HCT116 (cell line): Measurements from ENCODE around the gene GALT. TPM values are rescaled to one million over a fixed set of nuclear protein-coding genes. Genes with fewer than 3 reads are reported as not detected.

ENCODE experiments used
- ATAC-seq: fragments of 200-7000 bp; cut with Tn5 transposase; 2 replicates; pipeline ENCODE4 v1.9.1; 2020; ENCODE audit warnings: mild to moderate bottlenecking, moderate library complexity
- BruUV-seq: library from RNA; stranded (reverse); fragments of 400-500 nt; replicated peaks from 2 replicates; lab custom pipeline; 2021; lab: Mats Ljungman, UMichigan
- CTCF ChIA-PET: fragments of 300-600 bp; sonication (Branson Sonifier 250); formaldehyde crosslinking; loops from one replicate; lab custom pipeline; 2021; ENCODE audit warnings: antibody characterized with exemption; lab: Charles Lee
- POLR2A ChIA-PET: fragments of 300-600, 350-600 bp; sonication (Branson Sonifier 250); formaldehyde crosslinking; loops from one replicate; lab custom pipeline; 2021; ENCODE audit warnings: antibody characterized with exemption; lab: Charles Lee
- RAD21 ChIA-PET, 2 experiments: fragments of 300-600 bp; sonication (Branson Sonifier 250); formaldehyde crosslinking; loops; one replicate each; lab custom pipeline; 2023; ENCODE audit warnings: low total read pairs in 2 of 2; ENCODE audit not compliant: uncharacterized antibody in 2 of 2, unreplicated experiment in 2 of 2, low non-redundant PET in 1 of 2; lab: Charles Lee
- DNase-seq: peaks from one replicate; pipeline ENCODE4 v3.0.0-alpha.2; 2010; ENCODE audit warnings: low read depth, low spot score
- H2AFZ ChIP-seq: fragments of 200-600 bp; shearing (Covaris generic), sonication (generic); 2 replicates; pipeline ENCODE4 v1.6.1; 2017; ENCODE audit warnings: low read depth, mixed run types, mixed read lengths, antibody characterized with exemption, low read length; ENCODE audit not compliant: poor library complexity, severe bottlenecking
- H3K27ac ChIP-seq: 2 replicates; pipeline ENCODE4 v1.5.1; 2012; ENCODE audit warnings: low read depth, low read length
- H3K27me3 ChIP-seq: fragments of 200-600 bp; sonication (generic); 2 replicates; pipeline ENCODE4 v1.6.1; 2016; ENCODE audit warnings: mixed run types, low read length, mixed read lengths; ENCODE audit not compliant: insufficient read depth
- H3K36me3 ChIP-seq, 2 experiments: fragments of 200-500 bp in 1 of 2; fragments of 200-600 bp in 1 of 2; sonication (Bioruptor generic) in 1 of 2; sonication (generic) in 1 of 2; 2 replicates each; pipeline versions ENCODE4 v1.5.1 to v1.6.1; 2014 to 2016; ENCODE audit warnings: low read length in 2 of 2, inconsistent platforms in 1 of 2, mixed read lengths in 1 of 2, mixed run types in 1 of 2; ENCODE audit not compliant: insufficient read depth in 2 of 2, control insufficient read depth in 1 of 2
- H3K4me1 ChIP-seq, 2 experiments: fragments of 200-600 bp in 1 of 2; sonication (generic) in 1 of 2; 2 replicates each; pipeline versions ENCODE4 v1.5.1 to v1.6.1; 2012 to 2017; ENCODE audit warnings: low read length in 2 of 2, inconsistent platforms in 1 of 2, mild to moderate bottlenecking in 1 of 2, mixed read lengths in 1 of 2, mixed run types in 1 of 2, moderate library complexity in 1 of 2; ENCODE audit not compliant: insufficient read depth in 2 of 2, control insufficient read depth in 1 of 2
- H3K4me2 ChIP-seq: fragments of 200-600 bp; sonication (generic); 2 replicates; pipeline ENCODE4 v1.6.1; 2017; ENCODE audit warnings: mixed run types, low read length, mixed read lengths
- H3K4me3 ChIP-seq, 2 experiments: fragments of 200-600 bp in 1 of 2; sonication (generic) in 1 of 2; replicated peaks in 1 of 2; 2 replicates each; pipeline ENCODE4 v1.5.1; 2011 to 2016; ENCODE audit warnings: low read length in 2 of 2, control low read depth in 1 of 2, low read depth in 1 of 2, mild to moderate bottlenecking in 1 of 2, mixed read lengths in 1 of 2, mixed run types in 1 of 2
- H3K79me2 ChIP-seq: fragments of 200-600 bp; sonication (generic); 2 replicates; pipeline ENCODE4 v1.6.1; 2017; ENCODE audit warnings: mild to moderate bottlenecking, mixed run types, low read length, moderate library complexity, mixed read lengths; ENCODE audit not compliant: insufficient read depth
- H3K9ac ChIP-seq: fragments of 200-600 bp; sonication (generic); 2 replicates; pipeline ENCODE4 v1.6.1; 2016; ENCODE audit warnings: low read length, mixed read lengths
- H3K9me2 ChIP-seq: fragments of 200-600 bp; sonication (generic), shearing (Covaris generic); 2 replicates; pipeline ENCODE4 v1.6.1; 2017; ENCODE audit warnings: mixed run types, mild to moderate bottlenecking, moderate library complexity; ENCODE audit not compliant: insufficient read depth
- H3K9me3 ChIP-seq, 2 experiments: fragments of 200-500 bp in 1 of 2; fragments of 200-600 bp in 1 of 2; sonication (Bioruptor generic) in 1 of 2; sonication (generic) in 1 of 2; 2 replicates each; pipeline ENCODE4 v1.6.1; 2014 to 2017; ENCODE audit warnings: low read length in 2 of 2, mixed read lengths in 2 of 2, inconsistent platforms in 1 of 2, low read depth in 1 of 2, mild to moderate bottlenecking in 1 of 2, mixed run types in 1 of 2, moderate library complexity in 1 of 2; ENCODE audit not compliant: control insufficient read depth in 1 of 2, insufficient read depth in 1 of 2
- H4K20me1 ChIP-seq: fragments of 200-600 bp; sonication (generic), shearing (Covaris generic); 2 replicates; pipeline ENCODE4 v1.6.1; 2017; ENCODE audit warnings: mixed run types, mild to moderate bottlenecking, moderate library complexity; ENCODE audit not compliant: insufficient read depth
- CEBPB ChIP-seq: IDR thresholded peaks from 2 replicates; pipeline ENCODE4 v1.6.1; 2012; ENCODE audit warnings: low read depth
- EGR1 ChIP-seq: IDR thresholded peaks from 2 replicates; pipeline ENCODE4 v1.6.1; 2012; ENCODE audit warnings: low read depth
- ELF1 ChIP-seq: IDR thresholded peaks from 2 replicates; pipeline ENCODE4 v1.6.1; 2012; ENCODE audit warnings: low read depth, borderline replicate concordance
- EZH2 ChIP-seq: fragments of 200-600 bp; sonication (generic); IDR thresholded peaks from 2 replicates; pipeline ENCODE4 v1.6.1; 2017; ENCODE audit warnings: antibody characterized with exemption, mixed run types
- FOSL1 ChIP-seq: IDR thresholded peaks from 2 replicates; pipeline ENCODE4 v1.6.1; 2012; ENCODE audit warnings: low read depth
- JUND ChIP-seq: IDR thresholded peaks from 2 replicates; pipeline ENCODE4 v1.6.1; 2012
- POLR2A ChIP-seq: IDR thresholded peaks from 2 replicates; pipeline ENCODE4 v1.7.0; 2011; ENCODE audit warnings: borderline replicate concordance; ENCODE audit not compliant: insufficient read depth, insufficient read length; ENCODE audit errors: extremely low read depth
- RAD21 ChIP-seq: IDR thresholded peaks from 2 replicates; pipeline ENCODE4 v1.6.1; 2012; ENCODE audit warnings: low read depth, mild to moderate bottlenecking
- SIN3A ChIP-seq: IDR thresholded peaks from 2 replicates; pipeline ENCODE4 v1.6.1; 2012; ENCODE audit warnings: low read depth
- SRF ChIP-seq: IDR thresholded peaks from 2 replicates; pipeline ENCODE4 v1.6.1; 2012; ENCODE audit warnings: low read depth
- TCF7L2 ChIP-seq: IDR thresholded peaks from 2 replicates; pipeline ENCODE4 v1.7.0; 2011; ENCODE audit warnings: borderline replicate concordance, inconsistent platforms; ENCODE audit not compliant: insufficient read depth, insufficient read length; ENCODE audit errors: extremely low read depth
- ZFX ChIP-seq: fragments of 450-650 bp; IDR thresholded peaks from 2 replicates; pipeline ENCODE4 v1.6.1; 2017
- ZNF274 ChIP-seq: fragments of 200-500 bp; sonication (Bioruptor generic); IDR thresholded peaks from 2 replicates; pipeline ENCODE4 v1.6.1; 2014; ENCODE audit warnings: mild to moderate bottlenecking, low read depth, low read length, inconsistent platforms
- intact Hi-C: fragments of 100-400 bp; cut with micrococcal nuclease; formaldehyde crosslinking; loops from 2 replicates; pipeline ENCODE4 v1.10.0; 2022
- total RNA-seq: library from RNA; stranded (reverse); gene quantifications from one replicate; pipeline ENCODE4 v1.2.1, GENCODE V29; 2021; ENCODE audit not compliant: unreplicated experiment
- TF ChIP-seq, protein P1 (sequence below): IDR thresholded peaks from 2 replicates; pipeline ENCODE4 v1.6.1; 2012; ENCODE audit warnings: low read depth
- TF ChIP-seq, protein P2 (sequence below): IDR thresholded peaks from 2 replicates; pipeline ENCODE4 v1.6.1; 2012
- TF ChIP-seq, protein P3 (sequence below): IDR thresholded peaks from 2 replicates; pipeline ENCODE4 v1.6.1; 2011; ENCODE audit warnings: mild to moderate bottlenecking, low read length, moderate library complexity; ENCODE audit not compliant: insufficient replicate concordance; ENCODE audit errors: extremely low read depth
- TF ChIP-seq, protein P4 (sequence below), 3 experiments: fragments of 200-600 bp in 1 of 3; sonication (generic) in 1 of 3; IDR thresholded peaks in 2 of 3; conservative IDR thresholded peaks in 1 of 3; 2 replicates each; pipeline ENCODE4 v1.5.1; 2012 to 2017; ENCODE audit warnings: low read depth in 2 of 3, low read length in 2 of 3, antibody characterized with exemption in 1 of 3, borderline replicate concordance in 1 of 3, control low read depth in 1 of 3, mild to moderate bottlenecking in 1 of 3, mixed read lengths in 1 of 3, mixed run types in 1 of 3, moderate library complexity in 1 of 3; ENCODE audit not compliant: insufficient read depth in 1 of 3

GALT gene
- total RNA-seq, 1 experiment from 2014 or later: 28.2 TPM

DNA sequence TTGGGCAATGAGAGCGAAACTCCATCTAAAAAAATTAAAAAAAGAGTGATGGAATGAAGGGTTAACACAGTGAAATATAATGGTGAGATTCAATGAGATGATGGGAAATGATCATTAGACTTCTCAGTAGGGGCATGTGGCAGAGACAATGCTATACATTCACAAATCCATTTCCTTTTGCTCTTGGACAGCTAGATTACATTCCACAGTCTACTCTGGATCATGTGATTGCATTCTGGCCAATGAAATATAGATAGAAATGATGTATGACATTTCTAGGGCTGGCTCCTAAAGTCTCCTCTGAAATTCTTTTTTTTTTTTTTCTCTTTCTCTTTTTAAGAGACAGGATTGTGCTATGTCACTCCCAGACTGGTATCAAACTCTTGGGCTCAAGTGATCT, 3.8 kb upstream of the GALT start:
- POLR2A ChIA-PET: no interaction called here
- RAD21 ChIA-PET: no interaction called here

More for the DNA sequence above, 3.8 kb upstream of the GALT start:
- no peaks in the 10 kb centered on the region for H3K27me3 ChIP-seq
- no peak overlapping the region for H3K4me3 ChIP-seq
- H3K79me2 ChIP-seq: peaks cover 6% of the 10 kb centered on the region; the same call in 1 of the 2 replicates
- no TSS peak for BruUV-seq
- no peak overlapping the region for H2AFZ ChIP-seq
- no peak overlapping the region for H3K9ac ChIP-seq
- H3K9me3 ChIP-seq: no peaks in the 10 kb centered on the region
- ATAC-seq: no peak
- DNase-seq: no peak
- H4K20me1 ChIP-seq: no peaks in the 10 kb centered on the region
- no peaks in the 10 kb centered on the region for H3K9me2 ChIP-seq
- intact Hi-C loops: no loop called here
- CTCF ChIA-PET: no interaction called here
- no peak overlapping the region for H3K4me2 ChIP-seq
- peaks cover 19 to 37% of the 10 kb centered on the region in 2 experiments; a peak in 3 of 4 replicates for H3K4me1 ChIP-seq
- H3K36me3 ChIP-seq: no peaks in the 10 kb centered on the region
- no peak overlapping the region for H3K27ac ChIP-seq
- TF ChIP-seq CEBPB (no peak), TCF7L2 (no peak), SRF (no peak), SIN3A (no peak), EGR1 (no peak), RAD21 (no peak), POLR2A (no peak), EZH2 (no peak), JUND (no peak), ZNF274 (no peak), ZFX (no peak), ELF1 (no peak), FOSL1 (no peak)
- TF ChIP-seq, protein P1, sequence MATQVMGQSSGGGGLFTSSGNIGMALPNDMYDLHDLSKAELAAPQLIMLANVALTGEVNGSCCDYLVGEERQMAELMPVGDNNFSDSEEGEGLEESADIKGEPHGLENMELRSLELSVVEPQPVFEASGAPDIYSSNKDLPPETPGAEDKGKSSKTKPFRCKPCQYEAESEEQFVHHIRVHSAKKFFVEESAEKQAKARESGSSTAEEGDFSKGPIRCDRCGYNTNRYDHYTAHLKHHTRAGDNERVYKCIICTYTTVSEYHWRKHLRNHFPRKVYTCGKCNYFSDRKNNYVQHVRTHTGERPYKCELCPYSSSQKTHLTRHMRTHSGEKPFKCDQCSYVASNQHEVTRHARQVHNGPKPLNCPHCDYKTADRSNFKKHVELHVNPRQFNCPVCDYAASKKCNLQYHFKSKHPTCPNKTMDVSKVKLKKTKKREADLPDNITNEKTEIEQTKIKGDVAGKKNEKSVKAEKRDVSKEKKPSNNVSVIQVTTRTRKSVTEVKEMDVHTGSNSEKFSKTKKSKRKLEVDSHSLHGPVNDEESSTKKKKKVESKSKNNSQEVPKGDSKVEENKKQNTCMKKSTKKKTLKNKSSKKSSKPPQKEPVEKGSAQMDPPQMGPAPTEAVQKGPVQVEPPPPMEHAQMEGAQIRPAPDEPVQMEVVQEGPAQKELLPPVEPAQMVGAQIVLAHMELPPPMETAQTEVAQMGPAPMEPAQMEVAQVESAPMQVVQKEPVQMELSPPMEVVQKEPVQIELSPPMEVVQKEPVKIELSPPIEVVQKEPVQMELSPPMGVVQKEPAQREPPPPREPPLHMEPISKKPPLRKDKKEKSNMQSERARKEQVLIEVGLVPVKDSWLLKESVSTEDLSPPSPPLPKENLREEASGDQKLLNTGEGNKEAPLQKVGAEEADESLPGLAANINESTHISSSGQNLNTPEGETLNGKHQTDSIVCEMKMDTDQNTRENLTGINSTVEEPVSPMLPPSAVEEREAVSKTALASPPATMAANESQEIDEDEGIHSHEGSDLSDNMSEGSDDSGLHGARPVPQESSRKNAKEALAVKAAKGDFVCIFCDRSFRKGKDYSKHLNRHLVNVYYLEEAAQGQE: no peak
- TF ChIP-seq, protein P2, sequence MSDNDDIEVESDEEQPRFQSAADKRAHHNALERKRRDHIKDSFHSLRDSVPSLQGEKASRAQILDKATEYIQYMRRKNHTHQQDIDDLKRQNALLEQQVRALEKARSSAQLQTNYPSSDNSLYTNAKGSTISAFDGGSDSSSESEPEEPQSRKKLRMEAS: no peak
- TF ChIP-seq, protein P3, sequence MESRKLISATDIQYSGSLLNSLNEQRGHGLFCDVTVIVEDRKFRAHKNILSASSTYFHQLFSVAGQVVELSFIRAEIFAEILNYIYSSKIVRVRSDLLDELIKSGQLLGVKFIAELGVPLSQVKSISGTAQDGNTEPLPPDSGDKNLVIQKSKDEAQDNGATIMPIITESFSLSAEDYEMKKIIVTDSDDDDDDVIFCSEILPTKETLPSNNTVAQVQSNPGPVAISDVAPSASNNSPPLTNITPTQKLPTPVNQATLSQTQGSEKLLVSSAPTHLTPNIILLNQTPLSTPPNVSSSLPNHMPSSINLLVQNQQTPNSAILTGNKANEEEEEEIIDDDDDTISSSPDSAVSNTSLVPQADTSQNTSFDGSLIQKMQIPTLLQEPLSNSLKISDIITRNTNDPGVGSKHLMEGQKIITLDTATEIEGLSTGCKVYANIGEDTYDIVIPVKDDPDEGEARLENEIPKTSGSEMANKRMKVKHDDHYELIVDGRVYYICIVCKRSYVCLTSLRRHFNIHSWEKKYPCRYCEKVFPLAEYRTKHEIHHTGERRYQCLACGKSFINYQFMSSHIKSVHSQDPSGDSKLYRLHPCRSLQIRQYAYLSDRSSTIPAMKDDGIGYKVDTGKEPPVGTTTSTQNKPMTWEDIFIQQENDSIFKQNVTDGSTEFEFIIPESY: no peak
- TF ChIP-seq, protein P4, sequence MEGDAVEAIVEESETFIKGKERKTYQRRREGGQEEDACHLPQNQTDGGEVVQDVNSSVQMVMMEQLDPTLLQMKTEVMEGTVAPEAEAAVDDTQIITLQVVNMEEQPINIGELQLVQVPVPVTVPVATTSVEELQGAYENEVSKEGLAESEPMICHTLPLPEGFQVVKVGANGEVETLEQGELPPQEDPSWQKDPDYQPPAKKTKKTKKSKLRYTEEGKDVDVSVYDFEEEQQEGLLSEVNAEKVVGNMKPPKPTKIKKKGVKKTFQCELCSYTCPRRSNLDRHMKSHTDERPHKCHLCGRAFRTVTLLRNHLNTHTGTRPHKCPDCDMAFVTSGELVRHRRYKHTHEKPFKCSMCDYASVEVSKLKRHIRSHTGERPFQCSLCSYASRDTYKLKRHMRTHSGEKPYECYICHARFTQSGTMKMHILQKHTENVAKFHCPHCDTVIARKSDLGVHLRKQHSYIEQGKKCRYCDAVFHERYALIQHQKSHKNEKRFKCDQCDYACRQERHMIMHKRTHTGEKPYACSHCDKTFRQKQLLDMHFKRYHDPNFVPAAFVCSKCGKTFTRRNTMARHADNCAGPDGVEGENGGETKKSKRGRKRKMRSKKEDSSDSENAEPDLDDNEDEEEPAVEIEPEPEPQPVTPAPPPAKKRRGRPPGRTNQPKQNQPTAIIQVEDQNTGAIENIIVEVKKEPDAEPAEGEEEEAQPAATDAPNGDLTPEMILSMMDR (IDR thresholded peaks at IDR 0.05 in 2 of 3, conservative IDR thresholded peaks at IDR 0.05 in 1 of 3; ENCODE audit: borderline replicate concordance in 1 of 3, insufficient read depth in 1 of 3, low read depth in 2 of 3, low read length in 2 of 3): no peak
